H9 (cell line): ENCODE data around the gene TXNRD1. TPM values are rescaled to one million over a fixed set of nuclear protein-coding genes. Genes with fewer than 3 reads are reported as not detected.

Source experiments
- DNase-seq: peaks from one replicate; pipeline ENCODE4 v3.0.0-alpha.2; 2017
- H2AFZ ChIP-seq: one replicate; pipeline ENCODE4 v1.6.1; 2013; ENCODE audit warnings: mild to moderate bottlenecking, low read length, control low read depth, moderate library complexity
- H2AK5ac ChIP-seq: 2 replicates; pipeline ENCODE4 v1.6.1; 2013; ENCODE audit warnings: low read length, control low read depth, mixed read lengths; ENCODE audit not compliant: insufficient read length
- H2BK120ac ChIP-seq: one replicate; pipeline ENCODE4 v1.6.1; 2013; ENCODE audit warnings: low read depth, mild to moderate bottlenecking, low read length, control low read depth, inconsistent platforms; ENCODE audit not compliant: poor library complexity, severe bottlenecking
- H2BK12ac ChIP-seq: 2 replicates; pipeline ENCODE4 v1.6.1; 2013; ENCODE audit warnings: low read length, control low read depth, mixed read lengths, low read depth; ENCODE audit not compliant: insufficient read length
- H2BK15ac ChIP-seq: 2 replicates; pipeline ENCODE4 v1.6.1; 2013; ENCODE audit warnings: low read depth, low read length, control low read depth
- H2BK20ac ChIP-seq: one replicate; pipeline ENCODE4 v1.6.1; 2013; ENCODE audit warnings: low read depth, mild to moderate bottlenecking, low read length, control low read depth, inconsistent platforms; ENCODE audit not compliant: poor library complexity, severe bottlenecking
- H2BK5ac ChIP-seq: 2 replicates; pipeline ENCODE4 v1.6.1; 2013; ENCODE audit warnings: low read length, control low read depth, mixed read lengths; ENCODE audit not compliant: insufficient read length
- H3K14ac ChIP-seq: 2 replicates; pipeline ENCODE4 v1.6.1; 2013; ENCODE audit warnings: low read length, control low read depth; ENCODE audit not compliant: insufficient read depth
- H3K18ac ChIP-seq: 2 replicates; pipeline ENCODE4 v1.6.1; 2013; ENCODE audit warnings: low read depth, mild to moderate bottlenecking, mixed read lengths, low read length, control low read depth; ENCODE audit not compliant: insufficient read length
- H3K23ac ChIP-seq: 2 replicates; pipeline ENCODE4 v1.6.1; 2013; ENCODE audit warnings: low read length, control low read depth, mixed read lengths, low read depth; ENCODE audit not compliant: insufficient read length
- H3K23me2 ChIP-seq: 2 replicates; pipeline ENCODE4 v1.6.1; 2013; ENCODE audit warnings: low read depth, mild to moderate bottlenecking, mixed read lengths, low read length, control low read depth; ENCODE audit not compliant: insufficient read length, poor library complexity, severe bottlenecking
- H3K27ac ChIP-seq: 2 replicates; pipeline ENCODE4 v1.5.1; 2013; ENCODE audit warnings: low read length, control low read depth, mixed read lengths, low read depth; ENCODE audit not compliant: insufficient read length
- H3K27me3 ChIP-seq: 2 replicates; pipeline ENCODE4 v1.6.1; 2013; ENCODE audit warnings: low read length, control low read depth, inconsistent platforms; ENCODE audit not compliant: insufficient read depth
- H3K4ac ChIP-seq: 2 replicates; pipeline ENCODE4 v1.6.1; 2013; ENCODE audit warnings: low read depth, mild to moderate bottlenecking, control low read depth, inconsistent platforms, low read length, moderate library complexity
- H3K4me1 ChIP-seq: 2 replicates; pipeline ENCODE4 v1.6.1; 2013; ENCODE audit warnings: low read length, control low read depth, inconsistent platforms; ENCODE audit not compliant: insufficient read depth
- H3K4me2 ChIP-seq: 2 replicates; pipeline ENCODE4 v1.6.1; 2013; ENCODE audit warnings: low read length, control low read depth, mixed read lengths; ENCODE audit not compliant: insufficient read length, insufficient read depth
- H3K56ac ChIP-seq: 2 replicates; pipeline ENCODE4 v1.6.1; 2013; ENCODE audit warnings: low read depth, mild to moderate bottlenecking, mixed read lengths, low read length, control low read depth; ENCODE audit not compliant: insufficient read length
- H3K79me1 ChIP-seq: 2 replicates; pipeline ENCODE4 v1.6.1; 2013; ENCODE audit warnings: low read depth, mild to moderate bottlenecking, moderate library complexity, low read length, control low read depth, inconsistent platforms; ENCODE audit not compliant: insufficient read depth, poor library complexity, severe bottlenecking
- H3K79me2 ChIP-seq: 2 replicates; pipeline ENCODE4 v1.6.1; 2013; ENCODE audit warnings: low read length, control low read depth, inconsistent platforms; ENCODE audit not compliant: insufficient read depth
- H3K9ac ChIP-seq: 2 replicates; pipeline ENCODE4 v1.6.1; 2013; ENCODE audit warnings: low read length, control low read depth, mixed read lengths; ENCODE audit not compliant: insufficient read length; ENCODE audit errors: extremely low read depth
- H3K9me3 ChIP-seq: one replicate; pipeline ENCODE4 v1.6.1; 2013; ENCODE audit warnings: low read depth, low read length, inconsistent platforms; ENCODE audit not compliant: control insufficient read depth
- H3T11ph ChIP-seq: one replicate; pipeline ENCODE4 v1.6.1; 2013; ENCODE audit warnings: mild to moderate bottlenecking, low read length, control low read depth, inconsistent platforms
- H4K20me1 ChIP-seq: one replicate; pipeline ENCODE4 v1.6.1; 2013; ENCODE audit not compliant: control insufficient read depth, insufficient read length, insufficient read depth
- H4K5ac ChIP-seq: 2 replicates; pipeline ENCODE4 v1.6.1; 2013; ENCODE audit warnings: low read depth, mild to moderate bottlenecking, mixed read lengths, low read length, control low read depth; ENCODE audit not compliant: insufficient read length
- H4K8ac ChIP-seq: replicated peaks from 2 replicates; pipeline ENCODE4 v1.6.1; 2013; ENCODE audit warnings: low read length, control low read depth, mixed read lengths, low read depth; ENCODE audit not compliant: insufficient read length
- H4K91ac ChIP-seq: 2 replicates; pipeline ENCODE4 v1.6.1; 2013; ENCODE audit warnings: low read depth, mild to moderate bottlenecking, moderate library complexity, mixed read lengths, low read length, control low read depth; ENCODE audit not compliant: insufficient read length
- H3K27ac Mint-ChIP-seq, 3 experiments: 2 replicates in 2 of 3; 3 replicates in 1 of 3; pipeline ENCODE4 v1.8.0; 2020 to 2021; ENCODE audit warnings: mixed read lengths in 3 of 3, mild to moderate bottlenecking in 1 of 3, moderate library complexity in 1 of 3
- H3K27me3 Mint-ChIP-seq: 2 replicates; pipeline ENCODE4 v1.8.0; 2021; ENCODE audit warnings: low read depth, mild to moderate bottlenecking, moderate library complexity, mixed read lengths
- H3K36me3 Mint-ChIP-seq, 3 experiments: 2 replicates in 2 of 3; 3 replicates in 1 of 3; pipeline ENCODE4 v1.8.0; 2020 to 2021; ENCODE audit warnings: low read depth in 3 of 3, mixed read lengths in 3 of 3; ENCODE audit not compliant: insufficient read depth in 1 of 3
- H3K4me1 Mint-ChIP-seq, 2 experiments: 2 replicates each; pipeline ENCODE4 v1.8.0; 2020; ENCODE audit warnings: mixed read lengths in 2 of 2
- H3K4me3 Mint-ChIP-seq, 2 experiments: 2 replicates in 1 of 2; 3 replicates in 1 of 2; pipeline ENCODE4 v1.8.0; 2020 to 2021; ENCODE audit warnings: mild to moderate bottlenecking in 2 of 2, mixed read lengths in 2 of 2, moderate library complexity in 1 of 2
- H3K9me3 Mint-ChIP-seq, 2 experiments: 2 replicates in 1 of 2; 3 replicates in 1 of 2; pipeline ENCODE4 v1.8.0; 2020; ENCODE audit warnings: mild to moderate bottlenecking in 2 of 2, mixed read lengths in 2 of 2, moderate library complexity in 1 of 2
- WGBS: extraction: QIAGEN DNeasy Blood & Tissue Kit; methylation state at CpG from one replicate; pipeline ENCODE4 v1.1.7; 2013; ENCODE audit warnings: missing lambda C conversion rate, low lambda C conversion rate, mixed read lengths; ENCODE audit not compliant: insufficient read length; ENCODE audit errors: extremely low coverage; 5-methylcytosine and 5-hydroxymethylcytosine counted together
- total RNA-seq: library from RNA; stranded (reverse); gene quantifications from 2 replicates; pipeline ENCODE4 v1.2.1, GENCODE V29; 2021
- TF ChIP-seq, protein P1 (sequence below): fragments of 200-600 bp; sonication (generic); conservative IDR thresholded peaks from 3 replicates; pipeline ENCODE4 v1.8.0; 2021; ENCODE audit warnings: antibody characterized with exemption, mild to moderate bottlenecking

TXNRD1 gene
- total RNA-seq, 1 experiment from 2014 or later: 100 TPM

DNA sequence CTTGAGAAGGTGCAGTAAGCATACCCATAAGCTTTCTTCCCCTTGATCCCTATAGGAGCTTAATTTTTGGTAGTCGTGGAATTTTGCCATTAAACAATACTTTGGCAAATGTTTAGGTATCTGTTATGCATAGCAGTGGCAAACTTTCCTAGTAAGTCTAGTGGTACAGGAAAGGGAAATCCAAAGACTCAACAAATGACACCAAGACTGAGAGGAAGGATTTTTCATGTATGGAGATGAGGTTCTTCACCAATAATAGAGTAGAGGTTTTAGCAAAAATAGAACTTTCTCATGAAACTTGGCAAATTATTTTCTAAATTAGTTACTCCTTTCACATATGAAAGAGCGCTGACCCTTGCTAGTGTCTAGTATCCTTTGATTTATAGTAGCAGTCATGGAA is 90.8 kb downstream of the TXNRD1 start:
- Histone ChIP-seq H3K14ac (no peak overlapping the region), H3K9ac (no peak overlapping the region), H3K27me3 (no peaks in the 10 kb centered on the region), H3K56ac (no peak overlapping the region), H3K79me2 (peaks cover 14% of the 10 kb centered on the region; the same call in 1 of the 2 replicates), H4K91ac (no peak overlapping the region), H2AK5ac (no peak overlapping the region), H3K9me3 (no peaks in the 10 kb centered on the region), H3K79me1 (peaks cover 3% of the 10 kb centered on the region), H3K4me1 (no peaks in the 10 kb centered on the region), H3K4ac (no peak overlapping the region), H4K5ac (no peak overlapping the region), H3K23me2 (peaks cover 3% of the 10 kb centered on the region), H4K20me1 (no peaks in the 10 kb centered on the region), H3K4me2 (no peak overlapping the region), H2BK5ac (no peak overlapping the region), H2BK20ac (no peak overlapping the region), H3K18ac (no peak overlapping the region), H2AFZ (no peak overlapping the region), H3K23ac (no peak overlapping the region), H2BK15ac (no peak overlapping the region), H4K8ac (no peak overlapping the region), H3K27ac (no peak overlapping the region), H3T11ph (no peak overlapping the region), H2BK12ac (no peak overlapping the region), H2BK120ac (no peak overlapping the region)
- no peak overlapping the region; a peak in 1 of 5 replicates for H3K4me3 Mint-ChIP-seq
- no peak for DNase-seq
- H3K36me3 Mint-ChIP-seq: peaks cover 19 to 39% (median 25%) of the 10 kb centered on the region in 3 experiments
- H3K27me3 Mint-ChIP-seq: no peaks in the 10 kb centered on the region
- H3K9me3 Mint-ChIP-seq: no peaks in the 10 kb centered on the region
- H3K27ac Mint-ChIP-seq: no peak overlapping the region
- TF ChIP-seq, protein P1, sequence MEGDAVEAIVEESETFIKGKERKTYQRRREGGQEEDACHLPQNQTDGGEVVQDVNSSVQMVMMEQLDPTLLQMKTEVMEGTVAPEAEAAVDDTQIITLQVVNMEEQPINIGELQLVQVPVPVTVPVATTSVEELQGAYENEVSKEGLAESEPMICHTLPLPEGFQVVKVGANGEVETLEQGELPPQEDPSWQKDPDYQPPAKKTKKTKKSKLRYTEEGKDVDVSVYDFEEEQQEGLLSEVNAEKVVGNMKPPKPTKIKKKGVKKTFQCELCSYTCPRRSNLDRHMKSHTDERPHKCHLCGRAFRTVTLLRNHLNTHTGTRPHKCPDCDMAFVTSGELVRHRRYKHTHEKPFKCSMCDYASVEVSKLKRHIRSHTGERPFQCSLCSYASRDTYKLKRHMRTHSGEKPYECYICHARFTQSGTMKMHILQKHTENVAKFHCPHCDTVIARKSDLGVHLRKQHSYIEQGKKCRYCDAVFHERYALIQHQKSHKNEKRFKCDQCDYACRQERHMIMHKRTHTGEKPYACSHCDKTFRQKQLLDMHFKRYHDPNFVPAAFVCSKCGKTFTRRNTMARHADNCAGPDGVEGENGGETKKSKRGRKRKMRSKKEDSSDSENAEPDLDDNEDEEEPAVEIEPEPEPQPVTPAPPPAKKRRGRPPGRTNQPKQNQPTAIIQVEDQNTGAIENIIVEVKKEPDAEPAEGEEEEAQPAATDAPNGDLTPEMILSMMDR: no peak
- H3K4me1 Mint-ChIP-seq: peaks cover 48% of the 10 kb centered on the region in 2 experiments
- no CpG with 5 or more reads among the region's 2 CpGs for WGBS
